K562 (cell line): ENCODE data around the gene BAIAP2L2. TPM values are rescaled to one million over a fixed set of nuclear protein-coding genes. Genes with fewer than 3 reads are reported as not detected.

Experiments used
- ATAC-seq: fragments of 200-7000 bp; cut with Tn5 transposase; 3 replicates; pipeline ENCODE4 v1.9.1; 2020; ENCODE audit warnings: moderate library complexity
- BruUV-seq: library from RNA; stranded (reverse); fragments of 400-500 nt; replicated peaks from 2 replicates; lab custom pipeline; 2021; lab: Mats Ljungman, UMichigan
- CTCF ChIA-PET: fragments of 300-600 bp; formaldehyde crosslinking; extraction: SDS; loops from one replicate; lab custom pipeline; 2021; ENCODE audit warnings: low intra/inter-chr PET ratio; lab: Yijun Ruan, JAX
- POLR2A ChIA-PET: fragments of 300-600, 350-650 bp; sonication (Branson Sonifier 250); formaldehyde crosslinking; extraction: SDS; loops from one replicate; lab custom pipeline; 2021; ENCODE audit warnings: antibody characterized with exemption, inconsistent platforms; lab: Yijun Ruan, JAX
- DNase-seq, 4 experiments: peaks; one replicate each; pipeline versions ENCODE4 v3.0.0 to v3.0.0-alpha.2; 2011 to 2018; ENCODE audit warnings: low spot score in 3 of 4, mixed read lengths in 3 of 4; ENCODE audit errors: extremely low read depth in 1 of 4
- FAIRE-seq: peaks from 2 replicates; lab custom pipeline; 2011; peaks lifted over from hg19 to GRCh38; lab: Jason Lieb, UNC
- H2AFZ ChIP-seq: 2 replicates; pipeline ENCODE4 v1.6.0; 2011; ENCODE audit warnings: low read depth, low read length, control low read depth, inconsistent platforms
- H3K27ac ChIP-seq: fragments of 200-600 bp; 3 replicates; pipeline ENCODE4 v1.8.0; 2011; ENCODE audit warnings: low read depth, mild to moderate bottlenecking, control low read depth, inconsistent platforms, low read length, moderate library complexity, mixed read lengths; ENCODE audit errors: extremely low read depth
- H3K27me3 ChIP-seq, 2 experiments: fragments of 300-600 bp in 1 of 2; 2 replicates in 1 of 2; 3 replicates in 1 of 2; pipeline versions ENCODE4 v1.6.0 to v1.8.0; 2011; ENCODE audit warnings: inconsistent platforms in 2 of 2, low read length in 2 of 2, mild to moderate bottlenecking in 1 of 2, mixed read lengths in 1 of 2, moderate library complexity in 1 of 2; ENCODE audit not compliant: control insufficient read depth in 2 of 2, insufficient read depth in 2 of 2
- H3K36me3 ChIP-seq: fragments of 300-600 bp; 3 replicates; pipeline ENCODE4 v1.8.0; 2011; ENCODE audit warnings: mild to moderate bottlenecking, low read length, inconsistent platforms; ENCODE audit not compliant: control insufficient read depth, insufficient read depth
- H3K4me1 ChIP-seq, 2 experiments: fragments of 200-600 bp in 1 of 2; replicated peaks in 1 of 2; 2 replicates in 1 of 2; 3 replicates in 1 of 2; pipeline versions ENCODE4 v1.5.1 to v1.8.0; 2011; ENCODE audit warnings: inconsistent platforms in 2 of 2, low read length in 2 of 2, mild to moderate bottlenecking in 1 of 2, mixed read lengths in 1 of 2, moderate library complexity in 1 of 2; ENCODE audit not compliant: control insufficient read depth in 2 of 2, insufficient read depth in 2 of 2
- H3K4me2 ChIP-seq: 2 replicates; pipeline ENCODE4 v1.6.1; 2011; ENCODE audit warnings: low read length, control low read depth, inconsistent platforms, mixed read lengths; ENCODE audit not compliant: insufficient read depth
- H3K4me3 ChIP-seq: fragments of 200-600 bp; sonication (generic), shearing (Covaris generic); 2 replicates; pipeline ENCODE4 v1.5.1; 2016; ENCODE audit warnings: control low read depth, inconsistent platforms
- H3K79me2 ChIP-seq: fragments of 200-600 bp; 3 replicates; pipeline ENCODE4 v1.8.0; 2011; ENCODE audit warnings: low read length, inconsistent platforms; ENCODE audit not compliant: control insufficient read depth, insufficient read depth
- H3K9ac ChIP-seq, 2 experiments: 2 replicates each; pipeline versions ENCODE4 v1.6.0 to v1.6.1; 2011; ENCODE audit warnings: low read depth in 2 of 2, low read length in 2 of 2, control low read depth in 1 of 2, inconsistent platforms in 1 of 2, mild to moderate bottlenecking in 1 of 2, mixed read lengths in 1 of 2; ENCODE audit not compliant: insufficient read depth in 1 of 2
- H3K9me1 ChIP-seq: one replicate; pipeline ENCODE4 v1.6.0; 2011; ENCODE audit warnings: inconsistent platforms, mild to moderate bottlenecking, low read length, moderate library complexity; ENCODE audit not compliant: control insufficient read depth, insufficient read depth
- H3K9me3 ChIP-seq: replicated peaks from 2 replicates; pipeline ENCODE4 v1.5.1; 2011; ENCODE audit warnings: low read depth, low read length, inconsistent platforms; ENCODE audit not compliant: control insufficient read depth, insufficient read depth
- H4K20me1 ChIP-seq: replicated peaks from 2 replicates; pipeline ENCODE4 v1.6.1; 2011; ENCODE audit warnings: low read length, inconsistent platforms, mixed read lengths; ENCODE audit not compliant: control insufficient read depth, insufficient read depth
- KLF1 ChIP-seq: fragments of 450-650 bp; IDR thresholded peaks from 2 replicates; pipeline ENCODE4 v1.6.1; 2016; ENCODE audit warnings: missing genetic modification characterization, missing compliant biosample characterization
- TCF7L2 ChIP-seq: fragments of 150-350 bp; IDR thresholded peaks from 2 replicates; pipeline ENCODE4 v1.6.1; 2016; ENCODE audit warnings: low read depth, mild to moderate bottlenecking, low read length, moderate library complexity
- WGBS: fragments of 100-300 bp; shearing (Covaris generic); methylation state at CpG from one replicate; pipeline ENCODE4 v1.1.6; 2016; ENCODE audit warnings: low coverage, mixed read lengths; ENCODE audit not compliant: insufficient coverage; ENCODE audit errors: missing lambda C conversion rate; 5-methylcytosine and 5-hydroxymethylcytosine counted together
- in situ Hi-C: fragments of 300-500 bp; cut with MboI; formaldehyde crosslinking; loops from 4 replicates; pipeline ENCODE4 v1.15.0; 2018; ENCODE audit warnings: inconsistent platforms, mixed read lengths
- intact Hi-C: fragments of 100-400 bp; cut with micrococcal nuclease; formaldehyde crosslinking; loops from 2 replicates; pipeline ENCODE4 v1.14.2; 2022
- polyA plus RNA-seq, 8 experiments: library from polyadenylated mRNA; depleted of rRNA in 4 of 8; stranded (reverse) in 5 of 8; unstranded in 3 of 8; fragments of >200 nt; fragmentation: Nextera tagmentation in 2 of 8; fragmentation: Illumina TruSeq in 1 of 8; extraction: Ambion mirVana in 2 of 8; extraction: Trizol in 1 of 8; gene quantifications; 2 replicates each; pipeline versions ENCODE4 v1.2.1 to v1.2.3, GENCODE V29; 2011 to 2014; ENCODE audit warnings: inconsistent platforms in 1 of 8, missing spikeins in 1 of 8
- total RNA-seq, 7 experiments: library from RNA; depleted of rRNA in 6 of 7; stranded (reverse); fragments of >200 nt in 6 of 7; fragmentation: Illumina TruSeq in 2 of 7; extraction: Trizol in 2 of 7; gene quantifications; 2 replicates each; pipeline versions ENCODE4 v1.2.1 to v1.2.3, GENCODE V29; 2011 to 2021; ENCODE audit warnings: low replicate concordance in 1 of 7
- TF ChIP-seq, protein P1 (sequence below): fragments of 200-800 bp; sonication (Bioruptor generic); IDR thresholded peaks from 2 replicates; pipeline ENCODE4 v1.6.1; 2017; ENCODE audit warnings: missing genetic modification characterization, missing compliant biosample characterization
- TF ChIP-seq, protein P2 (sequence below): sonication (generic); formaldehyde crosslinking; IDR thresholded peaks from 2 replicates; pipeline ENCODE4 v1.8.1; 2023; ENCODE audit warnings: mild to moderate bottlenecking, missing genetic modification reagents
- TF ChIP-seq, protein P3 (sequence below), 2 experiments: fragments of 450-650 bp in 1 of 2; sonication (generic) in 1 of 2; formaldehyde crosslinking in 1 of 2; IDR thresholded peaks; 2 replicates each; pipeline versions ENCODE4 v1.7.1 to v1.9.0; 2016 to 2022; ENCODE audit warnings: inconsistent platforms in 1 of 2, mild to moderate bottlenecking in 1 of 2, missing genetic modification reagents in 1 of 2

The BAIAP2L2 gene
- total and polyA plus RNA-seq, 9 of the 15 experiments (the other 6 are each of a cell fraction or from before 2014, with no cell fraction given), result 0.04 to 0.22 (median 0.07) TPM; not detected in 4

DNA sequence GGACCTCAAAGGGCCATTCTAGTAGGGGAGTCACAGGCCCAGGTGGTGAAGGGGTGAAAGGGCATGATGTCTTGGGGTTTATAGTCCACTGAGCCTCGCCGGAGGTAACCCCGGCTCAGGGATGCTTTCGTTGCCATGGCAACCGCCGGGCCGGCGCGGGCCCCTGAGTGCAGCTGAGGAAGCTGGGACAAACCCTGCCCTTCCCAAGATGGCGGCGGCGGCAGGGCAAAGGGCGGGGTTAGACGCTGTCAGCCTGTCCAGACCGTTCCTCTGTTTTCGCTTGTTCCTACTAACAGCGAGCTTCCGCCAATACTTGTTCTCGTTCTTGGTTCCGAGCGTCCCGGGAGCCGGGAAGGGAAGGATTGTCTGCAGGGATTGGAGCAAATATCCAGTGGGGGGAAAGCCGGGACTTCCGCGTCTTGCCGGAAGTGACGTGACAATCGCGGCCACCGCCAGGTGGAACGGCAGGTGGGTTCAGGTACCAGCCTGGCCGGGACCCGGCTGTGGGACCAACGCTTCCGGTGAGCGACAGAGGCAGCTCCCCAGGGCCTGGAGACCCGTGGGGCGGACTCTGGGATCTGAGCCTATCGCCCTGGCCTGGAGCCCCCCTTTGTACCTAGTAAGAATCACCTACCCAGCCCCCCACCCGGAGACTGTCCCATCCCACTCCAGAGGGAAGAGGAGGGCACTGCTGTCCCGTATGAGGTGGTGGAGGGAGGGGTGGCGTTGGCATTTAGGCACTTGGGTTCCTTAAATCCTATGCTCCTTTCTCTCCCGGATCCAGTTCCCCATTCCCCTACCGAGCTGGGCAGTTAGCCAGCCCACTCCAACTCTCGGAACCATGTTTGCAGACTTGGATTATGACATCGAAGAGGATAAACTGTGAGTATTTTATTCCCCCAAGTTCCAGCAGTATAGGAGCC, 53.3 kb downstream of the BAIAP2L2 start, which contains the start of gene PICK1:
Gene PICK1 (plus strand): TSS at position 436 of the 923 bp plus-strand sequence. CDS start 406 bp downstream, at position 842.
- ChIA-PET POLR2A (no interaction called here), CTCF (no interaction called here)
- Histone ChIP-seq H3K4me3 (peak within 1 kb of the TSS; percentile 76), H3K9ac (peak within 1 kb of the TSS; percentile 87 to 93), H3K4me1 (peaks cover 3 to 14% of the 10 kb centered on the region in 2 experiments; a peak in 3 of 5 replicates), H3K9me3 (no peaks in the 10 kb centered on the region), H3K4me2 (peak within 1 kb of the TSS; percentile 95), H4K20me1 (no peaks in the 10 kb centered on the region), H3K9me1 (no peaks in the 10 kb centered on the region), H3K27ac (peak within 1 kb of the TSS; percentile 94), H2AFZ (peak within 1 kb of the TSS; percentile 100), H3K79me2 (0 out of 3 replicates have a peak, but pooled peaks cover 4% of the 10 kb centered on the region), H3K36me3 (no peaks in the 10 kb centered on the region), H3K27me3 (peaks cover 0 to 20% of the 10 kb centered on the region in 2 experiments; a peak in 2 of 5 replicates)
- 2% methylated on average over 17 of the region's 47 CpGs for WGBS
- peak; percentile 61 for FAIRE-seq
- in situ Hi-C loops, result loop anchor here (25.0 kb wide), 2 partner anchors 530 to 955 kb away; partner anchors contain the start of genes APOBEC3C and APOBEC3D
- intact Hi-C loops, result loop anchor here (10.0 kb wide), 1 partner anchor 298 kb away; no protein-coding TSS in a partner anchor
- BruUV-seq, result no TSS peak
- DNase-seq, result peak; percentile 83 to 92 (median 92)
- peak; percentile 93 for ATAC-seq
- TF ChIP-seq, protein P1, sequence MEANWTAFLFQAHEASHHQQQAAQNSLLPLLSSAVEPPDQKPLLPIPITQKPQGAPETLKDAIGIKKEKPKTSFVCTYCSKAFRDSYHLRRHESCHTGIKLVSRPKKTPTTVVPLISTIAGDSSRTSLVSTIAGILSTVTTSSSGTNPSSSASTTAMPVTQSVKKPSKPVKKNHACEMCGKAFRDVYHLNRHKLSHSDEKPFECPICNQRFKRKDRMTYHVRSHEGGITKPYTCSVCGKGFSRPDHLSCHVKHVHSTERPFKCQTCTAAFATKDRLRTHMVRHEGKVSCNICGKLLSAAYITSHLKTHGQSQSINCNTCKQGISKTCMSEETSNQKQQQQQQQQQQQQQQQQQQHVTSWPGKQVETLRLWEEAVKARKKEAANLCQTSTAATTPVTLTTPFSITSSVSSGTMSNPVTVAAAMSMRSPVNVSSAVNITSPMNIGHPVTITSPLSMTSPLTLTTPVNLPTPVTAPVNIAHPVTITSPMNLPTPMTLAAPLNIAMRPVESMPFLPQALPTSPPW (CRISPR knock-in tag), result peak; percentile 63
- TF ChIP-seq KLF1 (tag) (0 out of 2 replicates have a peak, but pooled peaks have one; percentile 67), TCF7L2 (no peak)
- TF ChIP-seq, protein P2, sequence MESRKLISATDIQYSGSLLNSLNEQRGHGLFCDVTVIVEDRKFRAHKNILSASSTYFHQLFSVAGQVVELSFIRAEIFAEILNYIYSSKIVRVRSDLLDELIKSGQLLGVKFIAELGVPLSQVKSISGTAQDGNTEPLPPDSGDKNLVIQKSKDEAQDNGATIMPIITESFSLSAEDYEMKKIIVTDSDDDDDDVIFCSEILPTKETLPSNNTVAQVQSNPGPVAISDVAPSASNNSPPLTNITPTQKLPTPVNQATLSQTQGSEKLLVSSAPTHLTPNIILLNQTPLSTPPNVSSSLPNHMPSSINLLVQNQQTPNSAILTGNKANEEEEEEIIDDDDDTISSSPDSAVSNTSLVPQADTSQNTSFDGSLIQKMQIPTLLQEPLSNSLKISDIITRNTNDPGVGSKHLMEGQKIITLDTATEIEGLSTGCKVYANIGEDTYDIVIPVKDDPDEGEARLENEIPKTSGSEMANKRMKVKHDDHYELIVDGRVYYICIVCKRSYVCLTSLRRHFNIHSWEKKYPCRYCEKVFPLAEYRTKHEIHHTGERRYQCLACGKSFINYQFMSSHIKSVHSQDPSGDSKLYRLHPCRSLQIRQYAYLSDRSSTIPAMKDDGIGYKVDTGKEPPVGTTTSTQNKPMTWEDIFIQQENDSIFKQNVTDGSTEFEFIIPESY, result 0 out of 2 replicates have a peak, but pooled peaks have one; percentile 14
- TF ChIP-seq, protein P3, sequence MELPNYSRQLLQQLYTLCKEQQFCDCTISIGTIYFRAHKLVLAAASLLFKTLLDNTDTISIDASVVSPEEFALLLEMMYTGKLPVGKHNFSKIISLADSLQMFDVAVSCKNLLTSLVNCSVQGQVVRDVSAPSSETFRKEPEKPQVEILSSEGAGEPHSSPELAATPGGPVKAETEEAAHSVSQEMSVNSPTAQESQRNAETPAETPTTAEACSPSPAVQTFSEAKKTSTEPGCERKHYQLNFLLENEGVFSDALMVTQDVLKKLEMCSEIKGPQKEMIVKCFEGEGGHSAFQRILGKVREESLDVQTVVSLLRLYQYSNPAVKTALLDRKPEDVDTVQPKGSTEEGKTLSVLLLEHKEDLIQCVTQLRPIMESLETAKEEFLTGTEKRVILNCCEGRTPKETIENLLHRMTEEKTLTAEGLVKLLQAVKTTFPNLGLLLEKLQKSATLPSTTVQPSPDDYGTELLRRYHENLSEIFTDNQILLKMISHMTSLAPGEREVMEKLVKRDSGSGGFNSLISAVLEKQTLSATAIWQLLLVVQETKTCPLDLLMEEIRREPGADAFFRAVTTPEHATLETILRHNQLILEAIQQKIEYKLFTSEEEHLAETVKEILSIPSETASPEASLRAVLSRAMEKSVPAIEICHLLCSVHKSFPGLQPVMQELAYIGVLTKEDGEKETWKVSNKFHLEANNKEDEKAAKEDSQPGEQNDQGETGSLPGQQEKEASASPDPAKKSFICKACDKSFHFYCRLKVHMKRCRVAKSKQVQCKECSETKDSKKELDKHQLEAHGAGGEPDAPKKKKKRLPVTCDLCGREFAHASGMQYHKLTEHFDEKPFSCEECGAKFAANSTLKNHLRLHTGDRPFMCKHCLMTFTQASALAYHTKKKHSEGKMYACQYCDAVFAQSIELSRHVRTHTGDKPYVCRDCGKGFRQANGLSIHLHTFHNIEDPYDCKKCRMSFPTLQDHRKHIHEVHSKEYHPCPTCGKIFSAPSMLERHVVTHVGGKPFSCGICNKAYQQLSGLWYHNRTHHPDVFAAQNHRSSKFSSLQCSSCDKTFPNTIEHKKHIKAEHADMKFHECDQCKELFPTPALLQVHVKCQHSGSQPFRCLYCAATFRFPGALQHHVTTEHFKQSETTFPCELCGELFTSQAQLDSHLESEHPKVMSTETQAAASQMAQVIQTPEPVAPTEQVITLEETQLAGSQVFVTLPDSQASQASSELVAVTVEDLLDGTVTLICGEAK (IDR thresholded peaks at IDR 0.05), result peak; percentile 96
- TF ChIP-seq, protein P3 (CRISPR knock-in tag; IDR thresholded peaks at IDR 0.05), result no peak
